Measurements from ENCODE around the gene GALNT18.

Gene GALNT18

GRCh38 chr11:11500744-11501487 lies 120.9 kb downstream of the GALNT18 start:
- H2AFZ ChIP-seq (ENCODE audit: low read length, unreplicated experiment), result no peak overlapping the region
- no peaks in the 10 kb centered on the region for H3K36me3 ChIP-seq (ENCODE audit: insufficient read depth, low read length)
- no peaks in the 10 kb centered on the region for H3K79me2 ChIP-seq (ENCODE audit: control insufficient read depth, insufficient read depth, low read length, unreplicated experiment)
- H3K4me3 ChIP-seq (ENCODE audit: low read depth, low read length), result no peak overlapping the region
- H3K4me1 ChIP-seq (ENCODE audit: control insufficient read depth, insufficient read depth, low read length, unreplicated experiment), result no peaks in the 10 kb centered on the region
- 0 out of 2 replicates have a peak, but pooled peaks cover under 1% of the 10 kb centered on the region for H3K27me3 ChIP-seq (ENCODE audit: insufficient read depth, low read length)
- no peak overlapping the region for H3K27ac ChIP-seq (ENCODE audit: low read depth, low read length)

DNA sequence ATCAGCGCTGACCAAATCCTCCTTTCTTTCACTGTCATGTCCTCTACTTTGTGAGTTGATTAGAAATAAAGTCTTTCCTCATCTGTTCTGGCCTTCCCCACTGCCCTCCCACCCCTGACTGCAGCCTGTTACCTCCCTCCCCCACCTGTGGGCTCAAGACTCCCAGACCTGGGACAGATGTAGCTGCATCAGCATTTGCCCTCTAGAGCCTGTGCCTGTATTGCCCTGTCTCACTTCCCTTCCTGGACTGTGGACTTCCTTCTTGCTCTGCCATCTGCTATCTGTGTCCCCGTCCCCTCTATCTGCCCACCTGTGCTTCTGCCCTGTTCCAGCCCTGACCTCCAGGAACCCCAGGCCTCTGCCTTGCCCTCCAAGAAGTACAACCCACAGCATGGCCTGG lies 122.5 kb downstream of the GALNT18 start:
- no peak overlapping the region for H3K4me3 ChIP-seq (ENCODE audit: low read depth, low read length)
- no peaks in the 10 kb centered on the region for H3K4me1 ChIP-seq (ENCODE audit: control insufficient read depth, insufficient read depth, low read length, unreplicated experiment)
- H3K27me3 ChIP-seq (ENCODE audit: insufficient read depth, low read length), result 0 out of 2 replicates have a peak, but pooled peaks cover 5% of the 10 kb centered on the region
- H3K79me2 ChIP-seq (ENCODE audit: control insufficient read depth, insufficient read depth, low read length, unreplicated experiment), result no peaks in the 10 kb centered on the region
- H2AFZ ChIP-seq (ENCODE audit: low read length, unreplicated experiment), result no peak overlapping the region
- H3K36me3 ChIP-seq (ENCODE audit: insufficient read depth, low read length), result no peaks in the 10 kb centered on the region
- H3K27ac ChIP-seq (ENCODE audit: low read depth, low read length), result no peak overlapping the region

DNA sequence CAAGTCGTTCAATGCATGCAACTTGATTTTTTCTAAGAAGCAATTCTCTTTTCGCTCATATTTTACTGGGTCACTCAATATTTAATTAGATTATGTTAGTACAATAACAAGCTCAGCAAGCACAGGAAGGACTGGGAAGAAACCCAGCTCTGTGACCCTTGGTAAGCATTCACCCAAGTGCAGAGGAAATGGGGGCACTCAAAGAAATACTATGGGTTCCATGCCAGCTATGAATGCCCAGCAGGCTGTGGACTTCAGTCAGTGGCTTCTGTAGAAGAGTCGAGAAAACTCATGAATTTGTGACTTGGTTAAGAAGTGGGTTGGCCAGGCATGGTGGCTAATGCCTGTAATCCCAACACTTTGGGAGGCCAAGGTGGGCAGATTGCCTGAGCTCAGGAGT lies 123.6 kb downstream of the GALNT18 start:
- H3K27ac ChIP-seq (ENCODE audit: low read depth, low read length), result no peak overlapping the region
- H3K36me3 ChIP-seq (ENCODE audit: insufficient read depth, low read length), result no peaks in the 10 kb centered on the region
- no peaks in the 10 kb centered on the region for H3K4me1 ChIP-seq (ENCODE audit: control insufficient read depth, insufficient read depth, low read length, unreplicated experiment)
- 0 out of 2 replicates have a peak, but pooled peaks cover 8% of the 10 kb centered on the region for H3K27me3 ChIP-seq (ENCODE audit: insufficient read depth, low read length)
- H3K79me2 ChIP-seq (ENCODE audit: control insufficient read depth, insufficient read depth, low read length, unreplicated experiment), result no peaks in the 10 kb centered on the region
- no peak overlapping the region for H2AFZ ChIP-seq (ENCODE audit: low read length, unreplicated experiment)
- no peak overlapping the region for H3K4me3 ChIP-seq (ENCODE audit: low read depth, low read length)

DNA sequence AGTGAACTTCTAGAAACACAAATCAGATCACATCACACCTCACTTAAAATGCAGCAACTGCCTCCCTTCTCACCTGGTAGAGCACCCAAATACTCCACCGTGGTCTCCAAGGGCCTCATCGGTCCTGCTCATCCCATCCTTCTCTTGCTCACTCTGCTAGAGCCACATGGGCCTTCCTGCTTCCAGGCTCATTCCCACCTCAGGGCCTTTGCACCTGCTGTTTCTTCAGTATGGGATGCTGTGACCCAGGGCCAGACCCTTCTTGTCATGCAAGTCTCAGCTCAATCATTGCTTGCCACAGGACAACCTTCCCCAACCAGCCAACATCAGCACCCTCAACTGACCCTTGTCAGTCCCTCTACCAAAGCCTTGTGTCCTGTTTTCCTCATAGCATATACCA lies 124.9 kb downstream of the GALNT18 start:
- Histone ChIP-seq H3K27me3 (ENCODE audit: insufficient read depth, low read length) (0 out of 2 replicates have a peak, but pooled peaks cover 8% of the 10 kb centered on the region), H3K4me3 (ENCODE audit: low read depth, low read length) (no peak overlapping the region), H2AFZ (ENCODE audit: low read length, unreplicated experiment) (no peak overlapping the region), H3K4me1 (ENCODE audit: control insufficient read depth, insufficient read depth, low read length, unreplicated experiment) (no peaks in the 10 kb centered on the region), H3K27ac (ENCODE audit: low read depth, low read length) (no peak overlapping the region), H3K36me3 (ENCODE audit: insufficient read depth, low read length) (no peaks in the 10 kb centered on the region), H3K79me2 (ENCODE audit: control insufficient read depth, insufficient read depth, low read length, unreplicated experiment) (no peaks in the 10 kb centered on the region)

DNA sequence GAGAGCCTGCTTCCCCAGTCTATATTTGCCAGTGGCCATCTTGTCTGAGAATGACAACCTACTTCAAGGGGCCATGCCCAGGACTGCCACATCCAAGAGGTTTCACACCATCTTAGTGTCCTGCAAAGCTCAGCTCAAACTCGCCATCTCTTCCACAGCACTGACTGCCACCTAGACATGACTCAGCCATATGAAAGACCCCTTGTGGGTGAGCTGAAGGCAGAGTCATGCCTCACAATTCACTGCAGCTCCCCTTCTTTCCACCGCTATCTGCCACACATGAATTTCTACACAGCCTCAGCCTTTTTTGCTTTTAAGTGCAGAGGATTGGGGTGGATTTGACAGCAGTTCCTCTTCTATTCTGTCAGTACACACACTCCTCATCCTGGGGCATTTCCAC lies 127.5 kb downstream of the GALNT18 start:
- Histone ChIP-seq H3K4me1 (ENCODE audit: control insufficient read depth, insufficient read depth, low read length, unreplicated experiment) (no peaks in the 10 kb centered on the region), H2AFZ (ENCODE audit: low read length, unreplicated experiment) (no peak overlapping the region), H3K36me3 (ENCODE audit: insufficient read depth, low read length) (no peaks in the 10 kb centered on the region), H3K27me3 (ENCODE audit: insufficient read depth, low read length) (0 out of 2 replicates have a peak, but pooled peaks cover 8% of the 10 kb centered on the region), H3K27ac (ENCODE audit: low read depth, low read length) (no peak overlapping the region), H3K79me2 (ENCODE audit: control insufficient read depth, insufficient read depth, low read length, unreplicated experiment) (no peaks in the 10 kb centered on the region), H3K4me3 (ENCODE audit: low read depth, low read length) (no peak overlapping the region)

DNA sequence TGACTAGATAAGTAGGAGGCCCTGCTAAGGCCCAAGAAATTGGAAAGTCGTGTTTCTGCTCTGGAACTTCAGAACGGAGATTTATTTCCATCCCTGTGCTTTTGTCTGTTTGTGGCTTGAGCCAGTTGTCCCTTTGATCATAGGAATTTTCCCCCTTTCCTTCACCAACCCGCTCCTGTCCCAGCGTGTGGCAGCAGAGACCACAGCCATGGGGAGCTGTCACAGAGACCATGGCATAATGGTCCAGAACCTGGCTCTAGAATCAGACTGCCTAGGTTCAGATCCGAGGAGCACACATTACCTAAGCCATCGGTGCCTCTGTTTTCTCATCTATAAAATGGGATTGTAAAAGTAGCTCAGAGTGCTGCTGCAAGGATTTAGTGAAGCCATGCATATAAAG lies 128.1 kb downstream of the GALNT18 start:
- Histone ChIP-seq H2AFZ (ENCODE audit: low read length, unreplicated experiment) (no peak overlapping the region), H3K79me2 (ENCODE audit: control insufficient read depth, insufficient read depth, low read length, unreplicated experiment) (no peaks in the 10 kb centered on the region), H3K27ac (ENCODE audit: low read depth, low read length) (no peak overlapping the region), H3K4me1 (ENCODE audit: control insufficient read depth, insufficient read depth, low read length, unreplicated experiment) (no peaks in the 10 kb centered on the region), H3K36me3 (ENCODE audit: insufficient read depth, low read length) (no peaks in the 10 kb centered on the region), H3K27me3 (ENCODE audit: insufficient read depth, low read length) (0 out of 2 replicates have a peak, but pooled peaks cover 8% of the 10 kb centered on the region), H3K4me3 (ENCODE audit: low read depth, low read length) (no peak overlapping the region)

GRCh38 chr11:11491589-11491988 lies 130.2 kb downstream of the GALNT18 start:
- no peaks in the 10 kb centered on the region for H3K36me3 ChIP-seq (ENCODE audit: insufficient read depth, low read length)
- no peaks in the 10 kb centered on the region for H3K4me1 ChIP-seq (ENCODE audit: control insufficient read depth, insufficient read depth, low read length, unreplicated experiment)
- no peaks in the 10 kb centered on the region for H3K79me2 ChIP-seq (ENCODE audit: control insufficient read depth, insufficient read depth, low read length, unreplicated experiment)
- no peak overlapping the region for H3K27ac ChIP-seq (ENCODE audit: low read depth, low read length)
- 0 out of 2 replicates have a peak, but pooled peaks cover 8% of the 10 kb centered on the region for H3K27me3 ChIP-seq (ENCODE audit: insufficient read depth, low read length)
- no peak overlapping the region for H2AFZ ChIP-seq (ENCODE audit: low read length, unreplicated experiment)
- H3K4me3 ChIP-seq (ENCODE audit: low read depth, low read length), result no peak overlapping the region

DNA sequence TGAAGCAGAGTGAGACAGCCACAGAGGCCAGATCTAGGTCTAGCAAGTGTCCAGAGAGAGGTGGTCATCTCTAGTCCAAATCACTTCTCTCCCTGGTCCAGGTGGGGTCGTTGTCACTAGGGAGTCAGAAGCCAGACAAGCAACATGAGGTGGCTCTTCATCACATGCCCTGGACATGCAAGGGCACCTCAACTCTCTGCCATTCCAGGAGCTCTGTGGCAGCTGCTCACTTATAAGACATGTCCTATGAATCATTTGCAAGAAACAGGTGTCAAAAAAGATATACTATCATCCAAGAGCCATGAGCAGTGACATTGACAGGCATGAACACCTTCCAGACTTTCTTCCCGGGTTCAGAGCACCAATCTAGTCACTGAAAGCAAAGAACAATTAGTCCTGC lies 130.8 kb downstream of the GALNT18 start:
- Histone ChIP-seq H3K36me3 (ENCODE audit: insufficient read depth, low read length) (no peaks in the 10 kb centered on the region), H3K79me2 (ENCODE audit: control insufficient read depth, insufficient read depth, low read length, unreplicated experiment) (no peaks in the 10 kb centered on the region), H2AFZ (ENCODE audit: low read length, unreplicated experiment) (no peak overlapping the region), H3K27me3 (ENCODE audit: insufficient read depth, low read length) (0 out of 2 replicates have a peak, but pooled peaks cover 8% of the 10 kb centered on the region), H3K27ac (ENCODE audit: low read depth, low read length) (no peak overlapping the region), H3K4me3 (ENCODE audit: low read depth, low read length) (no peak overlapping the region), H3K4me1 (ENCODE audit: control insufficient read depth, insufficient read depth, low read length, unreplicated experiment) (no peaks in the 10 kb centered on the region)

DNA sequence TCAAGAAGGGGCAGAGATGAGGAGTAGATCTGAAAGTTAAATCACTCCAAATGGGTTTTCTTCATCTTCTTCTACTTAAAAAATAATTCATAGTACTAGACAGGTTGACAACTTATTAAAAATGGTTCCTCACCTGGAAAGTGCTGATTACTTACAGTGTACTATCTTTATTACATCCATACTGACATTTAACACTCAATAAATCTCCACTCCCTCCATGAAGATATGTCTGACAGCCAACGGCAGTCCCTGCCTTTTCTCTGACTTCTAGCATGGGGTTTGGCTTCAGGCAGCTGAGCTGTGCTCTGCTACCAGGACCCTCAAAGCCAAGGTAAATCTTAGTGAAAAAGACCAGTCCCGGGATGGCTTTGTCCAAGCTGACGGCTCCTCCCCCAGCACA lies 135.4 kb downstream of the GALNT18 start:
- Histone ChIP-seq H3K27me3 (ENCODE audit: insufficient read depth, low read length) (no peaks in the 10 kb centered on the region), H2AFZ (ENCODE audit: low read length, unreplicated experiment) (no peak overlapping the region), H3K4me3 (ENCODE audit: low read depth, low read length) (no peak overlapping the region), H3K27ac (ENCODE audit: low read depth, low read length) (no peak overlapping the region), H3K79me2 (ENCODE audit: control insufficient read depth, insufficient read depth, low read length, unreplicated experiment) (no peaks in the 10 kb centered on the region), H3K36me3 (ENCODE audit: insufficient read depth, low read length) (no peaks in the 10 kb centered on the region), H3K4me1 (ENCODE audit: control insufficient read depth, insufficient read depth, low read length, unreplicated experiment) (no peaks in the 10 kb centered on the region)

GRCh38 chr11:11486002-11486401 lies 135.8 kb downstream of the GALNT18 start:
- Histone ChIP-seq H2AFZ (ENCODE audit: low read length, unreplicated experiment) (no peak overlapping the region), H3K79me2 (ENCODE audit: control insufficient read depth, insufficient read depth, low read length, unreplicated experiment) (no peaks in the 10 kb centered on the region), H3K36me3 (ENCODE audit: insufficient read depth, low read length) (no peaks in the 10 kb centered on the region), H3K4me1 (ENCODE audit: control insufficient read depth, insufficient read depth, low read length, unreplicated experiment) (no peaks in the 10 kb centered on the region), H3K27ac (ENCODE audit: low read depth, low read length) (no peak overlapping the region), H3K4me3 (ENCODE audit: low read depth, low read length) (no peak overlapping the region), H3K27me3 (ENCODE audit: insufficient read depth, low read length) (no peaks in the 10 kb centered on the region)

DNA sequence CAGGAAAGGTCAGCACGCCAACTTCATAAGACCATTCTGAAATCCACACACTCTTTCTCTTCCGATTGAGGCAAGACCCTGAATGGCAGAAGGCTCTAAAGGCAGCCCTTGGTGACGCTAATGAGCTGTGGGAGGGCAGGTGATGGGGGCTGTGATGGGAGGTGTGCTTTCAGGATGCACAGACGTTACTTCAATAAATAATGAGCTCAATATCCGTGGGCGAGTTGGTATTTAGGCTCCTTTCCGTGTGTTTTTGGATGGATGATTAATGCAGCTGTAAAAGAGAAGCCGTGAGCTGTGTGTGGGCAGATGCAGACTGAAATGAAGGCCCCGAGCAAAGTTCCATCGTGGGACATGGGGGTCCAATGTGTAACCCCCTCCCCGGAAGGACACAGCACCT lies 138.2 kb downstream of the GALNT18 start:
- H3K27me3 ChIP-seq (ENCODE audit: insufficient read depth, low read length), result peaks cover 12% of the 10 kb centered on the region; the same call in 1 of the 2 replicates
- no peaks in the 10 kb centered on the region for H3K36me3 ChIP-seq (ENCODE audit: insufficient read depth, low read length)
- no peak overlapping the region for H2AFZ ChIP-seq (ENCODE audit: low read length, unreplicated experiment)
- no peak overlapping the region for H3K27ac ChIP-seq (ENCODE audit: low read depth, low read length)
- no peaks in the 10 kb centered on the region for H3K79me2 ChIP-seq (ENCODE audit: control insufficient read depth, insufficient read depth, low read length, unreplicated experiment)
- no peak overlapping the region for H3K4me3 ChIP-seq (ENCODE audit: low read depth, low read length)
- H3K4me1 ChIP-seq (ENCODE audit: control insufficient read depth, insufficient read depth, low read length, unreplicated experiment), result no peaks in the 10 kb centered on the region
